ENCODE measurements around the gene GNAO1.
A peak's percentile ranks its signal among the peaks of the same experiment; 100 is the strongest.

GNAO1 gene

GRCh38 chr16:56356276-56357240 is 165.3 kb downstream of the GNAO1 start:
- in situ Hi-C loops (cut with MboI; ENCODE audit: low sequenced_read_pairs, unreplicated experiment), result no loop called here
- TF ChIP-seq CTCF (IDR thresholded peaks at IDR 0.05; ENCODE audit: borderline replicate concordance, control extremely low read depth, extremely low read depth, insufficient read depth, missing control alignments), result peak; percentile 89
- DNase-seq (ENCODE audit: low spot score), result peak; percentile 95

GRCh38 chr16:56357241-56357764 is 166.0 kb downstream of the GNAO1 start:
- in situ Hi-C loops (cut with MboI; ENCODE audit: low sequenced_read_pairs, unreplicated experiment), result no loop called here
- TF ChIP-seq CTCF (IDR thresholded peaks at IDR 0.05; ENCODE audit: borderline replicate concordance, control extremely low read depth, extremely low read depth, insufficient read depth, missing control alignments), result no peak
- peak; percentile 41 for DNase-seq (ENCODE audit: low spot score)

GRCh38 chr16:56357765-56358322 is 166.6 kb downstream of the GNAO1 start:
- peak; percentile 28 for DNase-seq (ENCODE audit: low spot score)
- peak; percentile 8 for TF ChIP-seq CTCF (IDR thresholded peaks at IDR 0.05; ENCODE audit: borderline replicate concordance, control extremely low read depth, extremely low read depth, insufficient read depth, missing control alignments)
- in situ Hi-C loops (cut with MboI; ENCODE audit: low sequenced_read_pairs, unreplicated experiment), result no loop called here

- in situ Hi-C loops (cut with MboI; ENCODE audit: low sequenced_read_pairs, unreplicated experiment), result no loop called here
- TF ChIP-seq CTCF (IDR thresholded peaks at IDR 0.05; ENCODE audit: borderline replicate concordance, control extremely low read depth, extremely low read depth, insufficient read depth, missing control alignments), result no peak
- peak; percentile 19 for DNase-seq (ENCODE audit: low spot score)
Observed at GRCh38 chr16:56360117-56361008, 169.1 kb downstream of the GNAO1 start.

- in situ Hi-C loops (cut with MboI; ENCODE audit: low sequenced_read_pairs, unreplicated experiment), result no loop called here
- no peak for TF ChIP-seq CTCF (IDR thresholded peaks at IDR 0.05; ENCODE audit: borderline replicate concordance, control extremely low read depth, extremely low read depth, insufficient read depth, missing control alignments)
- DNase-seq (ENCODE audit: low spot score), result peak; percentile 12
Observed at GRCh38 chr16:56362057-56362655, 170.9 kb downstream of the GNAO1 start.

Data from GM13976 (cell line).